Right ventricle myocardium inferior (tissue), 1 donor: ENCODE results near the gene SHISAL1. TPM values are rescaled to one million over a fixed set of nuclear protein-coding genes. Genes with fewer than 3 reads are reported as not detected.
"Not testable (repeated sequence)": the region's sequence is repeated elsewhere in the genome, so short reads cannot be mapped to it uniquely, and the experiment has no call there.

Experiments used
- ATAC-seq: fragments of 200-7000 bp; cut with Tn5 transposase; one replicate; pipeline ENCODE4 v1.9.1; 2020; ENCODE audit warnings: mild to moderate bottlenecking, moderate library complexity
- DNase-seq: peaks from one replicate; pipeline ENCODE4 v3.0.0; 2021; ENCODE audit errors: missing footprints
- intact Hi-C: fragments of 100-400 bp; cut with DNase I; formaldehyde crosslinking; loops from one replicate; pipeline ENCODE4 v1.11.0; 2022
- total RNA-seq: library from RNA; stranded (reverse); fragmentation: NEBNext Ultra II Directional; extraction: Animal tissue kit (Norgen Biotek cat#: 25700); gene quantifications from one replicate; pipeline ENCODE4 v1.2.1, GENCODE V29; 2021
- donor health status: DM: no; HTN: yes; CAD: no; lungs with severe emphysema.

Gene SHISAL1
- total RNA-seq, 1 donor from 2014 or later, result 1.5 TPM

- ATAC-seq (peak; percentile 43), DNase-seq (no peak)
- intact Hi-C loops, result loop anchor here (10.0 kb wide), 1 partner anchor 293 kb away; no protein-coding TSS in a partner anchor
Measured at GRCh38 chr22:44331881-44332714, 19.3 kb upstream of the SHISAL1 start.

DNA sequence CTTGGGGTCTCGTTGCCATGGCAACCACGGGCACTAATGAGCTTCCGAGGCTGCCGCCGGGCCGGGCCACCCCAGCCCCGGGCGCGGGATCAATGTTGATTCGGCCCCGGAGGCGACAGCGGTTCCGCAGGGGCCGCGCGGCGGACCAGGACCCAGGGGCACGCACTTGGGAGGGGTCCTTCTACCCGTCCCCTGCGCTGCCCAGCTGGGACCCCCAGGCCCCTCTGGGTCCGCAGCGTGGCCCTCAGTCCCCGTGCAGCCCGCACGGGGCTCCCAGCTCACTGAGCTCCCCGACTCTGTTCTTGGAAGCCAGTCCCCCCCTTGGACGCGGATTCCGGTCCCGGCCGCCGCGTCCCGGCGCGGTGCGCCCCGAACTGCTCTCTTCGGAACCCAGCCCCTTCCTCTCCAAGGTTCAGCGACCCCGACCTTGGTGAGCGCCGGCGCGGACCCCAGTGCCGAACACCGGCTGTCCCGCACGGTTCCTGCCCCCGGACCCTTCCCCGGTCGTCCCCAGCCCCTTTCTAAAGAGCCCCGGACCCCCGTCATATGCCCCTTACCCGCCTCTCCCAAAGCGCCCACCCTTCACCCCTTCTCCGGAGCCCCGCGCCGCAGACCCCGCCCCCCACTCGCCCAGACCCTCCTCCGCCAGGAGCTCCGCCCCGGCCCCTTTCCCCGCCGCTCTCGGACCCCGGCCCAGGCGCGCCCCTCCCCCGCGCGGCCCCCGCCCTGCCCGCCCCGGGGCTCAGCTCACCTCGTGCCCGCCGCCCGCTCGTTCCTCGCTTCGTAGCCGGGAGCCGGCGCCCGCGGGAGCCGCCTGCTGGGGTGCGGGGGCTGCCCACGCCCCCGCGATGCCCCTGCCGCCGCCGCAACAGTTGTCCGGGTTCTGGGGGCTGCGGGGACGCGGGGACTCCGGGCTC lies 18.3 kb upstream of the SHISAL1 start:
- intact Hi-C loops, result loop anchor here (10.0 kb wide), 1 partner anchor 294 kb away; no protein-coding TSS in a partner anchor
- DNase-seq (no peak), ATAC-seq (no peak)

DNA sequence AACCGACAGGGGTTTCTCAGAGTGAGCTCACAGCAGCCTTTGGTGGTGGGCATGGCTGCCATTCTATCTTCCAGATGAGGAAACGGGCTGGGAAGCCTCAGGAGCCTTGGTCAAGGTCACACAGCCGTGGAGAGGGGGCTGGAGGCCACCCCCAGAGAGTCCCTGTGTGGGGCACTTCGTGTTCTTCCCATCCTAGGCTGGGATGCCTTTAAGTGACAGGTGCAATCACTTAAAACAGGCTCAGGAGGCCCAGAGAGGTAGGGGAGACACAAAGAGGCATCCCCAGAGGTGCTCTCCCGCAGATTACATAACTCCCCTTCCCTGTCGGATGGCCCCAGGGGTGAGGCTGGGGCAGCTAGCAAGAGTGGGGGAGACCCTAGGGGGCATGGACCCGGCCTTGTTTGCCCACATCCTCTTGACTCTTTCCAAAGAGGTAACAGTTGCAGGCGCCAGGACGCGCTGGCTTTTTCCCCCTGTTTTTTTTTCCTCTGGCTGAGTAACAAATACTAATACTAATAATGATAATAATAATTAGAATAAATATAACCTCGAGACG lies 17.5 kb upstream of the SHISAL1 start:
- intact Hi-C loops, result loop anchor here (10.0 kb wide), 1 partner anchor 295 kb away; no protein-coding TSS in a partner anchor
- DNase-seq, result no peak
- no peak for ATAC-seq

DNA sequence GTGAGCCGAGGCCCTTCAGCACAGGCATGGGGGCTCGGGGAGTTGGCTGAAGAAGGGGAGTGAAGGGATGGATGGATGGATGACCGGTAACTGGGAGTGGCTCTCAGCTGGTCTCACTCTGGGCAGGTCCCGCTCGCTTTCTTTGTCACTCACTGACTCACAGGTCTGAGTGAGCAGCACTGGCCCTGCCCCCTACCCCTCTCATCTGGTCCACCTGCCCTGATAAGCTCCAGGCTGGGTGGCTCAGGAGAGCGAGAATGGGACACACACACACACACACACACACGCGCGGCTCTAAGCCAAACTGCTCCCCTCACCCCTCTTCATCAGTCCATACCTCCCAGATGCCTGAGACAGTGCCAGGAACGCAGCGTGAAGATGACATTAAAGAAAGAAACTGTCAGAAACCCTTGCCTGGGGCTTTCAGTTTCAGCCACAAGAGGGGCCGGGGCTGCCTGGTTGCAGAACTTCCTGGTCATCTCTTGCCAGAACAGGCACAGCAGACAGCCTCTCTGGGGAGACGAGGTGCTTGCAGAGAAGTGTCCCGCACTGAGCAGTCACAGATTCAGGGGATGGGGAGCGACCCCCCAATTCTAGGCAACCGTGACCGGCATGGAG lies 16.5 kb upstream of the SHISAL1 start:
- ATAC-seq (no peak), DNase-seq (no peak)
- intact Hi-C loops, result loop anchor here (10.0 kb wide), 1 partner anchor 334 kb away; no protein-coding TSS in a partner anchor

DNA sequence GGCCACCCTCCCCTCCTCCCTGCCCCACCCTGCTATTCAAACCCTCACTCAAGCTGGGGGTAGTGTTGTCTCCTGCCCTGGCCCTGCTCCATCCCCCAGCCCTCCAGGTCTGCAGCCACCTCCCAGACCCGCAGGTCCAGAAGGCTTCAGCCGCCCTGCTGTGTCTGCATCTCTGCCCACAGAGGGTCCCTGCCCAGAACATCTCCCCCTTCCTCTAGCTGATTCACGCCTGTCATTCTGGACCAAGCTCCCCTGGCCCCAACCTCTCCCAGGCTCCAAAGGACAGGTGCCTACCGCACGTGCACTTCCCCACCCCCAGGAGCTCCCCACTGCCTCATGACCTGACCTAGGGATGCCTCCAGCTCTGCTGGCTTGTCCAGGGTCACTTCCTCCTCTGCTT lies 16.0 kb upstream of the SHISAL1 start:
- ATAC-seq, result no peak
- no peak for DNase-seq
- intact Hi-C loops, result loop anchor here (10.0 kb wide), 1 partner anchor 334 kb away; no protein-coding TSS in a partner anchor

GRCh38 chr22:44328326-44328725 lies 15.6 kb upstream of the SHISAL1 start:
- no peak for DNase-seq
- intact Hi-C loops, result loop anchor here (10.0 kb wide), 1 partner anchor 334 kb away; no protein-coding TSS in a partner anchor
- no peak for ATAC-seq

DNA sequence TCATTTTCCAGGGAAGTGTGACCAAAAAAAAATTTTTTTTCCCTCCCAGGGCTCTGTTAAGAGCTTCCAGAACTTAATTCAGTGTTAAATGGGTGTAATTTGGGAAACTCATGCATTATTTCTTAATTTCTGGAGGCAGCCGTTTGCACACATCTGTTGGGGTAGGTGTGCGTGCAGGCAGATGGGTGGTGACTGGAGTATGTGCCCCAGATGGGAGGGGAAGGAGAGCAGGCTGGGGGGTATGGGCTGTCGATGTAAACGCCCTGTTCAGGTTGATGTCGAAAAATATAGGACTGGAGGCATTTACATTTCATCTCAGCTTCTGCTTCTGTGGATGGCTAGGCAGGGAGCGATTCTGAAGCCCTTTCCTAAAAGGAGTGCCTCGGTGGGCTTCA lies 13.7 kb upstream of the SHISAL1 start:
- intact Hi-C loops, result loop anchor here (10.0 kb wide), 1 partner anchor 332 kb away; no protein-coding TSS in a partner anchor
- DNase-seq (no peak), ATAC-seq (no peak)

- intact Hi-C loops, result loop anchor here (10.0 kb wide), 1 partner anchor 331 kb away; no protein-coding TSS in a partner anchor
- no peak for DNase-seq
- ATAC-seq, result no peak
Measured at GRCh38 chr22:44325718-44326490, 13.2 kb upstream of the SHISAL1 start.

- DNase-seq, ATAC-seq: not testable (repeated sequence)
- intact Hi-C loops, result loop anchor here (10.0 kb wide), 1 partner anchor 328 kb away; no protein-coding TSS in a partner anchor
Measured at GRCh38 chr22:44323140-44323790, 10.5 kb upstream of the SHISAL1 start.

DNA sequence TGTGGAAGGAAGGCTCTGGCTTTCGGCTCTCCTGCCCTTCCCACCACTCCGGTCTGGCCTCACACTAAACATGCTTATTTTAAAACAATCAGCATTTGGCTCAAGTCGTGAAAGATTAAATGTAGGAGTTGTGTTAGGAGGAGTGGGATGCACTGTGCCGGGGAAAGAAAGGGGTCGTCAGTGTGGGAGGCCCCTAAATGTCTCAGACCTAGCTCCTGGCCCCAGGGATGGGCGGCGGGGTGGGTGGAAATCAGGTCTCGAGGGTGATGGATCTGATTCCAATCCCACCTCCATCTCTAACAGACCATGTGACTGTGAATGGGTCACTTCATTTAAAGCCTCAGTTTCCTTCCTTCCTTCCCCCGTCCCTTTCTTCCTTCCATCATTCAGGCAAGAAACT lies 6.9 kb upstream of the SHISAL1 start:
- no peak for DNase-seq
- intact Hi-C loops, result loop anchor here (10.0 kb wide), 1 partner anchor 325 kb away; no protein-coding TSS in a partner anchor
- ATAC-seq, result no peak

DNA sequence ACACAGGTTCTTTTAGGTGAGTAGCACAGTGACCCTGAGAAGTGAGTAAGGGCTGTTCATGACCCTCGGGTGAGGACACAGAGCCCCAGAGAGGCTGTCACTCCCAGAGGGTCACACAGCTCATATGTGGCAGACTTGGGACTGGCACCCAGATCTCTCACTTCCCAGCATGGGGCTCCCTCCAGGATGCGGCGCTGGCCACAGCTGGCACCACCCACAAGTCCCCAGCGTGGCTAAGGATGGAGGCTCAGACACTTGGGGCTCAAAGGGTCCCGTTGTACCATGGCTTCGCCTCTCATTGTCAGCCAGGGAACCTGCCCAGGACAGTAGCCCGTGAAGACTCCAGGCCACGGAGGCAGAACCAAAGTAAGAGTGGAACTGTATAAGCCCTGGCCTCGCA lies 6.0 kb upstream of the SHISAL1 start:
- ATAC-seq (no peak), DNase-seq (no peak)
- intact Hi-C loops, result no loop called here

DNA sequence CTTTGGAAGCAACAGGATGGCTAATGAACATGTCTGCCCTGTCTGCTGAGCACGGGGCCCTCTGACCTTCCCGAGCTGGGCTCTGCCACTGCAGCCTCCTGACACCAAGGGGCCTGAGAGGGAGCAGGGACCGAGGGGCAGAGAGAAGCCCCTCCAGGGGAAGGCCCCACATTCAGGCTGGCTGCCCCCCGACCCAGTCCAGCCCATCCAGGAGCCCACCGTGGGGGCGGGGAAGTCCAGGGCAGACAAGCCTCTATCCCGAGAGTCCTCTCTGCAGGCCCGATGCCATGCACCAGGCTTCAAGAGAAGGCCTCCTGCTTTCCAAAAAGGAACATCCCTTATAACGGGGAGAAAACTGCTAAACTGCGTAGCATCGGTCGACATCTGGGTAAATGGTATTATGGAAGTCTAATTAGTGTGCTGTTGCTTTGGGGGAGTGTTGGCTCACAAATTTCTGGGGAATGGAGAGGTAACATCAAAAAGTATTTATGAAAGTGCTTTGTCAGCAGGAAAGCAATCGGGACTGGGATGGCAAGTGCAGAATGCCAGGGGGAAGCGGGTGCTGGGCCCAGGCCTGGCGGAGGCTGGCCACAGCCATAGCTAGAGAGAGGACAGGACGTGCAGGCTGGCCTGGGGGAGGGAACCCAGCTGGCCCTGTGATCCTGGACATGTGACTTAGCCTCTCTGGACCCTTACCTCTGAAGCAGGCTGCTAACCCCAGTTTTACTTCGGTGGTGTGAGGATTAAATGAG lies 5.3 kb upstream of the SHISAL1 start:
- DNase-seq (no peak), ATAC-seq (no peak)
- intact Hi-C loops, result no loop called here

- intact Hi-C loops, result no loop called here
Measured at GRCh38 chr22:44317123-44317444, 4.3 kb upstream of the SHISAL1 start.

DNA sequence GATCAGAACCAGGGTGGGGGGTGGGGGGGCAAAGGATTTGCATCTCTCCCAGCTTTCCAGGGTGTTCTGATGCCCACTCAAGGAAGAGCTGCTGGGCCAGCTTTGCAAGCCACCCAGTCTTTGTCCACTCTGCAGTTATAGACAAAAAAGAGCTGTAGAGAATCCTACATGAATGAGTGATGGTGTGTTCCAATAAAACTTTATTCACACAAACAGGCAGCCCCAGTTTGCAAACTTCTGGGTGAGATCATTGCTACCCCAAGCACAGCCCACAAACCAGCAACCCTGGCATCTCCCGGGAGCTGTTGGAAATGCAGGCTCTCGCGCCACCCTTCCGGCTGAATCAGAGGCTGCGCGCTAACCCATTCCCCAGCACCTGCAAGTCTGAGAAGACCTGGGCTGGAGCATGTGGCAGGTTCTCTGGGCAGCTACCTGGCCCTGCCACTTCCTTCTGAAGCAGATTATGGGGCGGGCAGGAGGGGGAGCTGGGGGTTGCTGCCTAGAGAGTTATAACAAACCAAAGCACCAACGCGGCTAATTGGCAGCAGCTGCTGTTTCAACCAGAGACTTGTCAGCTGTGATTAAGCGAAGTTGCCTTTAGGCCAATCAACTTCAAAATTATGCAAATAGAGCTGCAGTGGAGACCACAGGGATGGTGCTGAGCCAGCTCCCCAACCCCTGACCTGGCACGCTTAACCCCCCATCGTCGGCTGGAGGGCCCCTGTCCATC lies 3.8 kb upstream of the SHISAL1 start:
- DNase-seq (no peak), ATAC-seq (no peak)
- intact Hi-C loops, result no loop called here

More at GRCh38 chr22:44317123-44317444, 4.3 kb upstream of the SHISAL1 start:
- DNase-seq (no peak), ATAC-seq (no peak)

DNA sequence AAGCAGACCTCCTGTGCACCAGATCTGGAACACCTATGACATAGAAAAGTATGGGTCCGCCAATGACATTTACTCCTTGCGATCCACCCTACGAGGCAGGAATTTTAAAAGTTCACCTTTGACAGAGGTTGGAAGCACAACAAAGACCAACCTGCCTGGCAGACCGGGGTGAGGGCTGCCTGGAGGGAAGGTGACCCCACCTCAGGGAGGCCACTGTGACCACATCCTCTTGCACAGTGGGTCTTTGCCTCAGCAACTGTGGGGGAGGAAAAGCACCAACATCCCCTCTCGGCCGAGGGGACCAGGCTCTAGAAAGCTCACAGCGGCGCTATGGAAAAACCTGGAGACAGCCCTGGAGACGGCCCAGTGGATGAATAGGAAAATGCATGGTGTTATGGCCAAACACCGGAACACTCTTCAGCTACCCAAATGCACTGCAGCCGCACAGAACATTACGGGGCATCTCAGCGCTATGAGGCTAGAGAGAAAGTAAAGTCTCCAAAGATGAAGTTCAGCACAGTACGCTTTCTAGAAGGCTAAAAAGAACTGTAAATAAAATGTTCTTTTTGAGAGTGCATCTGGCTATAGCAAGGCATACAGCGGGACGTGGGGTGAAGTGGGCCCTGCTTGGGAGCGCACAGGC lies 1.8 kb upstream of the SHISAL1 start:
- ATAC-seq (no peak), DNase-seq (no peak)
- intact Hi-C loops, result no loop called here
